ENCODE measurements around the gene PCDH12.

PCDH12 gene

GRCh38 chr5:141906517-141906916 lies 51.5 kb downstream of the PCDH12 start:
- no peak for DNase-seq

- DNase-seq, result no peak
Observed at GRCh38 chr5:141904551-141904950, 53.5 kb downstream of the PCDH12 start.

- no peak for DNase-seq
Observed at GRCh38 chr5:141903261-141903660, 54.7 kb downstream of the PCDH12 start.

- no peak for DNase-seq
Observed at GRCh38 chr5:141902015-141902814, 55.8 kb downstream of the PCDH12 start.

GRCh38 chr5:141898448-141899049 lies 59.5 kb downstream of the PCDH12 start:
- no peak for DNase-seq

GRCh38 chr5:141897425-141897824 lies 60.6 kb downstream of the PCDH12 start:
- DNase-seq, result no peak
